ENCODE measurements around the gene FLVCR2.
"Not testable (repeated sequence)": the region's sequence is repeated elsewhere in the genome, so short reads cannot be mapped to it uniquely, and the experiment has no call there.

Gene FLVCR2

DNA sequence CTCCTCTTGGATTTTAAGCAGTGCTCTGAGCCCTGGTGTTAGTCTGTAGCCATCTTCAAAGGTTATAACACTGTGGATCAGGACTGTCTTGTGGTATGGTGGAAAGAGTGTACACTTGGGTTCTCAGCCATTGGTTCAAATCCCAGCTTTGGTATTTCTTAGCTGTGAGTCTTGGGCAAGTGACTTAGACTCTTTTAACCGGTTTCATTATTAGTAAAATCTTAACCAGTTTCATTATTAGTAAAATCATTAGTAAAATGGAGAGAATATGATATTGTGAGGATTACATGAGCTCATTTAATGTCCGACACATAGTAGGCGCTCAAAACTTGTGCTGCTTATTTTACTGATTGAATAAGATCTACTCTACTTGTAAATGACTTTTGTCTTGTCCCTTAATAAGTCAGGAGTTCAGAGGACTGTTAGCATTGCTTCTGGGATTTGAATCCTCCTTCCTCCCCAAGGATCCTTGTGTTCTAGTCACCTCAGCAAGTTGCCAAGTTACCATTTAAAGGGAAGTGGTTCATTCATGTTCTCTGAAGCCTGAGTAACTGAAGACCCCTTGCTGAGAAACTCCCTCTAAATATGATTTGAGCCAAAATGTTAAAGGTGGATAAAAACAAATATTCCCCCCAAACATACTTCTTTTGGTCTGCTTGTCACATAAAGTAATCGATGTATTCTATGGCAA is 95.1 kb downstream of the FLVCR2 start:
- H3K36me3 ChIP-seq (ENCODE audit: control insufficient read depth in 1 of 2, insufficient read depth in 2 of 2, low read length in 2 of 2), result peaks cover 10 to 40% of the 10 kb centered on the region in 2 donors
- no peaks in the 10 kb centered on the region for H3K9me3 ChIP-seq (ENCODE audit: control insufficient read depth in 1 of 2, low read length in 2 of 2)
- H3K27me3 ChIP-seq (ENCODE audit: low read depth, low read length), result no peaks in the 10 kb centered on the region
- no peak overlapping the region for H3K27ac ChIP-seq (ENCODE audit: low read length)
- H3K4me3 ChIP-seq (ENCODE audit: low read depth in 1 of 2, low read length in 2 of 2), result no peak overlapping the region
- H3K4me1 ChIP-seq (ENCODE audit: control insufficient read depth in 1 of 2, insufficient read depth in 2 of 2, low read length in 2 of 2), result no peaks in the 10 kb centered on the region

- Histone ChIP-seq H3K9me3 (ENCODE audit: control insufficient read depth in 1 of 2, low read length in 2 of 2) (no peaks in the 10 kb centered on the region), H3K4me1 (ENCODE audit: control insufficient read depth in 1 of 2, insufficient read depth in 2 of 2, low read length in 2 of 2) (no peaks in the 10 kb centered on the region), H3K4me3 (ENCODE audit: low read depth in 1 of 2, low read length in 2 of 2) (no peak overlapping the region), H3K27me3 (ENCODE audit: low read depth, low read length) (no peaks in the 10 kb centered on the region), H3K27ac (ENCODE audit: low read length) (no peak overlapping the region), H3K36me3 (ENCODE audit: control insufficient read depth in 1 of 2, insufficient read depth in 2 of 2, low read length in 2 of 2) (peaks cover under 1 to 25% of the 10 kb centered on the region in 2 donors)
Measured at GRCh38 chr14:75675265-75675960, 97.0 kb downstream of the FLVCR2 start.

GRCh38 chr14:75685910-75686309 is 107.5 kb downstream of the FLVCR2 start:
- Histone ChIP-seq H3K27ac (ENCODE audit: low read length) (no peak overlapping the region), H3K27me3 (ENCODE audit: low read depth, low read length) (no peaks in the 10 kb centered on the region), H3K4me3 (ENCODE audit: low read depth in 1 of 2, low read length in 2 of 2) (no peak overlapping the region), H3K4me1 (ENCODE audit: control insufficient read depth in 1 of 2, insufficient read depth in 2 of 2, low read length in 2 of 2) (no peaks in the 10 kb centered on the region), H3K9me3 (ENCODE audit: control insufficient read depth in 1 of 2, low read length in 2 of 2) (no peaks in the 10 kb centered on the region), H3K36me3 (ENCODE audit: control insufficient read depth in 1 of 2, insufficient read depth in 2 of 2, low read length in 2 of 2) (peaks cover 21 to 33% of the 10 kb centered on the region in 2 donors)

- peaks cover 19 to 25% of the 10 kb centered on the region in 2 donors for H3K36me3 ChIP-seq (ENCODE audit: control insufficient read depth in 1 of 2, insufficient read depth in 2 of 2, low read length in 2 of 2)
- no peak overlapping the region for H3K4me3 ChIP-seq (ENCODE audit: low read depth in 1 of 2, low read length in 2 of 2)
- no peaks in the 10 kb centered on the region for H3K9me3 ChIP-seq (ENCODE audit: control insufficient read depth in 1 of 2, low read length in 2 of 2)
- H3K4me1 ChIP-seq (ENCODE audit: control insufficient read depth in 1 of 2, insufficient read depth in 2 of 2, low read length in 2 of 2), result no peaks in the 10 kb centered on the region
- no peak overlapping the region for H3K27ac ChIP-seq (ENCODE audit: low read length)
- no peaks in the 10 kb centered on the region for H3K27me3 ChIP-seq (ENCODE audit: low read depth, low read length)
Measured at GRCh38 chr14:75689012-75689411, 110.6 kb downstream of the FLVCR2 start.

DNA sequence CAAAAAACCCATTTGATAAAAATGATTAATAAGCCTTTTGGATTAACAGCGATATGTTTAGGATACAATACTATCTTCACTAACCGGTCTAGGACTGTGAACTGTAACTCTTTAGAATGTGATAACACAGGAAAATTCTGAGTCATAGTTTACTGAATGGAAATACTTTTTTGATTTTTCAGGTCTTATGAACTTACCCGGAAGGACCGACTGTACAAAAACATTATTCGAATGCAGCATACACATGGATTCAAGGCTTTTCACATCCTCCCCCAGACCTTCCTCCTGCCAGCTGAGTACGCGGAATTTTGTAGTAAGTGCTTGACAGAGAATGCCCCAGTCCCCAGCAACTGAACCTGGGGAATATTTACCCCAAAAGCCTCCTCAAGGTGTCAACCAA is 111.6 kb downstream of the FLVCR2 start:
- H3K27ac ChIP-seq (ENCODE audit: low read length), result no peak overlapping the region

DNA sequence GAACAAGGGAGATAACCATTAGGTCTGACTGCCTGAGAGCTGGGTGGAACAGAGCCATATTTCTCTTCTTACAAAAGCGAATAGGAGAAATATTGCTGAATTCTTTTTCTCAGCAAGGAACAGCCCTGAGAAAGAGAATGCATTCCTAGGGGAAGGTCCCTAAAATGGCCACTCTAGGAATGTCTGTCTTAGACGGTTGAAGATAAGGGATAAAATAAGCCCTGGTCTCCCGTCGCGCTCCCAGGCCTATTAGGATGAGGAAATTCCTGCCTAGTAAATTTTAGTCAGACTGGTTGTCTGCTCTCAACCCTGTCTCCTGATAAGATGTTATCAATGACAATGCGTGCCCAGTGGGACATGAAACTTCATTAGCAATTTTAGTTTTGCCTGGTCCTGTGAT is 116.6 kb downstream of the FLVCR2 start:
- not testable (repeated sequence) for H3K4me3 ChIP-seq (ENCODE audit: low read depth in 1 of 2, low read length in 2 of 2); H3K27me3 ChIP-seq (ENCODE audit: low read depth, low read length); H3K9me3 ChIP-seq (ENCODE audit: control insufficient read depth in 1 of 2, low read length in 2 of 2); H3K27ac ChIP-seq (ENCODE audit: low read length); H3K4me1 ChIP-seq (ENCODE audit: control insufficient read depth in 1 of 2, insufficient read depth in 2 of 2, low read length in 2 of 2)
- H3K36me3 ChIP-seq (ENCODE audit: control insufficient read depth in 1 of 2, insufficient read depth in 2 of 2, low read length in 2 of 2), result peaks cover 24 to 36% of the 10 kb centered on the region in 2 donors

More for the DNA sequence above, 111.6 kb downstream of the FLVCR2 start:
- no peaks in the 10 kb centered on the region for H3K27me3 ChIP-seq (ENCODE audit: low read depth, low read length)
- H3K36me3 ChIP-seq (ENCODE audit: control insufficient read depth in 1 of 2, insufficient read depth in 2 of 2, low read length in 2 of 2), result peaks cover 15 to 28% of the 10 kb centered on the region in 2 donors
- H3K4me3 ChIP-seq (ENCODE audit: low read depth in 1 of 2, low read length in 2 of 2), result no peak overlapping the region
- H3K4me1 ChIP-seq (ENCODE audit: control insufficient read depth in 1 of 2, insufficient read depth in 2 of 2, low read length in 2 of 2), result no peaks in the 10 kb centered on the region
- H3K9me3 ChIP-seq (ENCODE audit: control insufficient read depth in 1 of 2, low read length in 2 of 2), result no peaks in the 10 kb centered on the region

DNA sequence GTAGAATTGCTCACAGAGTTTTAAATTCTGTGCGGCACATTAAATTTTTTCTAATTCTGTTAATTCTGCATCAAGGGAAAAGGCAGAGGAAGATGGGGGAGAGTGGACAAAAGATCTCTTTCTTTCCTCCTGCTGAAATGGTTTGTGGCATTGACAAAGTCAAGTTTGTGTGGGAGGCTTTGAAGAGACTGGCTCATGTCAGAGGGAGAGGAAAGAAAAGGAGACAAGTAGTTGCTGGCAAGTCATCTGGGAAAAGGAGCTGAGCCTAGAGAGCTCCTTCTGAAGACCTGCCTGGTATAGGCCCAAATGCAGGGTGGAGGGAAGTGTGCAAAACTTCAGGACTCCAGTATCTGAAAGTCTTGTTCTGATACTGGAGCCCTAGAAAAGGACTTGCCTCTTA is 119.0 kb downstream of the FLVCR2 start:
- no peaks in the 10 kb centered on the region for H3K27me3 ChIP-seq (ENCODE audit: low read depth, low read length)

More for the DNA sequence above, 119.0 kb downstream of the FLVCR2 start:
- Histone ChIP-seq H3K36me3 (ENCODE audit: control insufficient read depth in 1 of 2, insufficient read depth in 2 of 2, low read length in 2 of 2) (peaks cover 13 to 15% of the 10 kb centered on the region in 2 donors), H3K4me3 (ENCODE audit: low read depth in 1 of 2, low read length in 2 of 2) (no peak overlapping the region), H3K4me1 (ENCODE audit: control insufficient read depth in 1 of 2, insufficient read depth in 2 of 2, low read length in 2 of 2) (peaks cover 0 to 6% of the 10 kb centered on the region in 2 donors), H3K9me3 (ENCODE audit: control insufficient read depth in 1 of 2, low read length in 2 of 2) (no peaks in the 10 kb centered on the region), H3K27ac (ENCODE audit: low read length) (no peak overlapping the region)

Measured in muscle layer of duodenum (tissue), 2 donors.